Right atrium auricular region (tissue), 2 donors: Measurements from ENCODE around the gene PRKCH. TPM values are rescaled to one million over a fixed set of nuclear protein-coding genes. Genes with fewer than 3 reads are reported as not detected.

Experiments
- DNase-seq: peaks from one replicate; pipeline ENCODE4 v3.0.0-alpha.2; 2019; ENCODE audit warnings: low spot score
- H3K27ac ChIP-seq, 2 donors: fragments of 200-600 bp; sonication (generic); 1 replicate in 1 of 2; 2 replicates in 1 of 2; pipeline ENCODE4 v1.5.1; 2016 to 2019
- H3K27me3 ChIP-seq, 2 donors: fragments of 200-600 bp; sonication (generic); one replicate each; pipeline versions ENCODE4 v1.5.1 to v1.6.0; 2017 to 2019
- H3K36me3 ChIP-seq: fragments of 200-600 bp; sonication (generic); one replicate; pipeline ENCODE4 v1.5.1; 2016
- H3K4me1 ChIP-seq, 2 donors: fragments of 200-600 bp; sonication (generic); one replicate each; pipeline versions ENCODE4 v1.5.1 to v1.6.0; 2017 to 2019
- H3K4me3 ChIP-seq, 2 donors: fragments of 200-600 bp; sonication (generic); 1 replicate in 1 of 2; 2 replicates in 1 of 2; pipeline ENCODE4 v1.5.1; 2017 to 2019; ENCODE audit warnings: mild to moderate bottlenecking in 1 of 2, moderate library complexity in 1 of 2
- H3K9me3 ChIP-seq, 2 donors: fragments of 200-600 bp; sonication (generic); one replicate each; pipeline ENCODE4 v1.5.1; 2019
- total RNA-seq, 2 donors: library from RNA; depleted of rRNA; stranded (reverse); fragments of >200 nt; gene quantifications; one replicate each; pipeline ENCODE4 v1.1.0, GENCODE V29; 2016
- TF ChIP-seq, protein P1 (sequence below), 2 donors: fragments of 200-600 bp; sonication (generic); IDR thresholded peaks; one replicate each; pipeline ENCODE4 v1.5.1; 2019; ENCODE audit warnings: antibody characterized with exemption in 2 of 2

PRKCH gene
- total RNA-seq, 2 donors from 2014 or later: 24.9 to 40.3 TPM

DNA sequence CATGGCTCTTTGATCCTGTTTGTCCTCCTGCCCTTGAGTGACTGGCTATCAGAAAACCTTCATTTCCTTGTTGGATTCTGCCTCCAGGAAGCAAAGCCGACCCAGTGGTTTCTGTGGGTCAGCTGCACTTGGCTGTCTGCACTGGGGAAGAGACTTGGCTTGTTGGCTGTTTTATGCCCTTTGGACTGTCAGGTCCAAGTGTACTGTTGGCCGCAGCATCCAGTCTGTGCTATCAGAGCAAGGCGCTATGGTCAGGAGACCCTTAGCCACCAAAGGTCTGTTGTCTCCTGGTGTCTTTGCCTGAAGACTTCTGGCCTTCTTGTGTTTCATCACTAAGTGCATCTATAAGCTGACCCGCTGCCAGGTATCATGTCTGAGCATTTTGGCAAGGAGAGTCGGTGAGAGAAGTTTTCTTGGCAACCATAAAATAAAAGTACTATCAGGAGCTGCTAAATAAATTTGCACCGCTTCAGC is 196.6 kb downstream of the PRKCH start:
- DNase-seq: no peak
- Histone ChIP-seq H3K4me3 (no peak overlapping the region), H3K9me3 (no peaks in the 10 kb centered on the region), H3K27ac (peak overlapping the region; percentile 39 to 68), H3K36me3 (no peaks in the 10 kb centered on the region), H3K27me3 (no peaks in the 10 kb centered on the region), H3K4me1 (peaks cover 0 to 31% of the 10 kb centered on the region in 2 donors)
- TF ChIP-seq, protein P1, sequence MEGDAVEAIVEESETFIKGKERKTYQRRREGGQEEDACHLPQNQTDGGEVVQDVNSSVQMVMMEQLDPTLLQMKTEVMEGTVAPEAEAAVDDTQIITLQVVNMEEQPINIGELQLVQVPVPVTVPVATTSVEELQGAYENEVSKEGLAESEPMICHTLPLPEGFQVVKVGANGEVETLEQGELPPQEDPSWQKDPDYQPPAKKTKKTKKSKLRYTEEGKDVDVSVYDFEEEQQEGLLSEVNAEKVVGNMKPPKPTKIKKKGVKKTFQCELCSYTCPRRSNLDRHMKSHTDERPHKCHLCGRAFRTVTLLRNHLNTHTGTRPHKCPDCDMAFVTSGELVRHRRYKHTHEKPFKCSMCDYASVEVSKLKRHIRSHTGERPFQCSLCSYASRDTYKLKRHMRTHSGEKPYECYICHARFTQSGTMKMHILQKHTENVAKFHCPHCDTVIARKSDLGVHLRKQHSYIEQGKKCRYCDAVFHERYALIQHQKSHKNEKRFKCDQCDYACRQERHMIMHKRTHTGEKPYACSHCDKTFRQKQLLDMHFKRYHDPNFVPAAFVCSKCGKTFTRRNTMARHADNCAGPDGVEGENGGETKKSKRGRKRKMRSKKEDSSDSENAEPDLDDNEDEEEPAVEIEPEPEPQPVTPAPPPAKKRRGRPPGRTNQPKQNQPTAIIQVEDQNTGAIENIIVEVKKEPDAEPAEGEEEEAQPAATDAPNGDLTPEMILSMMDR (IDR thresholded peaks at IDR 0.05): no peak

DNA sequence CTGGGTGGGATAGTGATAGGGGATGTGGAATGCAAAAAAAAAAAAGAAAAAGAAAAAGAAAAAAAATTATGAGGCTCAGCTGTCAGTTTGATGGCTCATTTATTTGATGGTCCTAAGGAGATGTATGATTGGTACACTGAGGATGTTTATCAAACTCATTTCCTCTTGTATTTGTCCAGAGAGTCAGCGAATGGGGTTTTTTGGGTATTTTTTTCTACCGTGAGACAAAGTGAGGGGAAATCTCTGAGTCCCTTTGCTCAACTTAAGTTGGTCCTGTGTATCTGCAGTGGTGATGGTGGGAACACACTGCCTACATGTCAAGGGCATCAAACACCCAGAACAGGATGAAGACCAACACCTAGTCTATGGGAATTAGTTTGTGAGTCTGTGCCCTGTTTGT is 197.0 kb downstream of the PRKCH start:
- H3K27ac ChIP-seq: peak overlapping the region; percentile 39 to 68

DNA sequence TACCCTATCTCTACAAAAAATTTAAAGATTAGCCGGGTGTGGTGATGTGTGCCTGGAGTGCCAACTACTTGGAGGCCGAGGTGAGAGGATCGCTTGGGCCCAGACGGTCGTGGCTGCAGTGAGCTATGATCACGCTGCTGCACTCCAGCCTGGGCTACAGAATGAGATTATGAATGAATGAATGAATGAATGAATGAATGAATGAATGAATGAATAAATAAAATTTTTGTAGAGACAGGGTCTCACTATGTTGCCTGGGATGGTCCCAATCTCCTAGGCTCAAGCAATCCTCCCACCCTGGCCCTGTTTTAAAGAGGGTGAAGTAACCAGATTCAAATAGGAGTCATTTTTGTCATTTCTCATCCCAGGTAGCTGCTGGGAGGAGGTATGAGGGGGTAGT is 197.7 kb downstream of the PRKCH start:
- TF ChIP-seq, protein P1 (IDR thresholded peaks at IDR 0.05): no peak
- H3K9me3 ChIP-seq: no peaks in the 10 kb centered on the region
- peaks cover 0 to 37% of the 10 kb centered on the region in 2 donors for H3K4me1 ChIP-seq
- no peak overlapping the region for H3K4me3 ChIP-seq
- DNase-seq: no peak
- no peaks in the 10 kb centered on the region for H3K27me3 ChIP-seq
- H3K27ac ChIP-seq: no peak overlapping the region
- H3K36me3 ChIP-seq: no peaks in the 10 kb centered on the region

More for the DNA sequence above, 197.0 kb downstream of the PRKCH start:
- peaks cover 0 to 31% of the 10 kb centered on the region in 2 donors for H3K4me1 ChIP-seq
- TF ChIP-seq, protein P1 (IDR thresholded peaks at IDR 0.05): no peak
- no peaks in the 10 kb centered on the region for H3K9me3 ChIP-seq
- H3K36me3 ChIP-seq: no peaks in the 10 kb centered on the region
- DNase-seq: no peak
- no peak overlapping the region for H3K4me3 ChIP-seq
- H3K27me3 ChIP-seq: no peaks in the 10 kb centered on the region

DNA sequence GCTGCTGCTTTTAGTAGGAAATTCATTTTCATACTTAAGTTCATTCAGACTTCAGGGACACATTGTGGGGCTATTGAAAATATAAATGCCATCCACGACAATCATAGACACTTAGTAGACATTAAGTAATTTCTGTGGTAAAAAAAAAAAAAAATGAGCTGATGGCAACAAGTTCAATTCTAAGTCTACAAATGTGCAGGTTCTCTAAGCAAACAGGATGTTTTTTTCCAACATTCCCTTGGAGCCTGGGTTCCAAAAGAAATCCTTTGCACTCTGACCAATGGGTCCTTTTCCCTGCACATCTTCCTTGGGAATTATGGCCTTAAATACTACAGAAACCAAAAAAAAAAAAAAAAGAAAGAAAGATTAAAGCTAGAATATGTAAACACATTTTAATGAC is 198.4 kb downstream of the PRKCH start:
- TF ChIP-seq, protein P1 (IDR thresholded peaks at IDR 0.05): no peak
- H3K4me3 ChIP-seq: no peak overlapping the region
- no peak overlapping the region for H3K27ac ChIP-seq
- H3K27me3 ChIP-seq: no peaks in the 10 kb centered on the region
- H3K36me3 ChIP-seq: no peaks in the 10 kb centered on the region
- H3K9me3 ChIP-seq: no peaks in the 10 kb centered on the region
- H3K4me1 ChIP-seq: peaks cover 0 to 44% of the 10 kb centered on the region in 2 donors
- no peak for DNase-seq

DNA sequence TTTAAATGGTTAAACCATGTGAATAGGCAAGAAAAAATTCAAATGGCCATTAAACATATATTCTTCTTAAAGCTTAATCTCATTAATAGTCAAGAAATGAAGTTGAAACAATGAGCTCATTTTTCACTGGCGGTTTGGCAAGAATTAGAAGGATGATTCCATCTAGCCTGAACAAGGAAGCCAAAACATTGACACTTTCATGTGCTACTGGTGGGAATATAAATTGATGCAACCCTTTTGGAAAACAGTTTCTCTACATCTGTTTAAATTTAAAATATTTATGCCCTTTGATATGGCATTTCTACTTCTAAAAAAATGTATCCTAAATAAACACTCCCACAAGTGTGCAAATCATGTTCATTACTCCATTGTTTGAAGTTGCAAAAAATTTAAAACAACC is 199.2 kb downstream of the PRKCH start:
- no peaks in the 10 kb centered on the region for H3K36me3 ChIP-seq
- DNase-seq: no peak
- H3K27ac ChIP-seq: no peak overlapping the region
- H3K9me3 ChIP-seq: no peaks in the 10 kb centered on the region
- H3K4me1 ChIP-seq: peaks cover 0 to 52% of the 10 kb centered on the region in 2 donors
- H3K27me3 ChIP-seq: no peaks in the 10 kb centered on the region
- TF ChIP-seq, protein P1 (IDR thresholded peaks at IDR 0.05): no peak
- H3K4me3 ChIP-seq: no peak overlapping the region

DNA sequence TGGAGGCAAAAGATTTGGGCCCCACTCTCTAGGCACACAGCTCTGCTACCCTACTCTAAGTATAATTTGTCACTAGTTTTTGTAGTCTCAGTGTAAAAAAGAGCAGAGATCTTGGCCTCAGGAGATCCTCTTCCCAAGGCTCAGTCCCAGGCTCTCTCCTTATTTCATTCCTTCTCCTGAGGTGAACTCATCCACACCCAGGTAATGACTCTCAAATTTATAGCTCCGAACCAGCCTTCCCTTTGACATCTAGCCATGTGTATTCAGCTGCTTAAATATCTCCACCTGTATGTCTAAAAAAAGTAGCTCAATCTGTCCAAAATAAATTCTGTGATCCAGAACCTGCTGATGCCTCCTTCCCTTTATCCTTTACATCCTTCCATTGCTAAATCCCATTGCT is 200.4 kb downstream of the PRKCH start:
- Histone ChIP-seq H3K27ac (no peak overlapping the region), H3K4me3 (no peak overlapping the region), H3K36me3 (no peaks in the 10 kb centered on the region), H3K9me3 (no peaks in the 10 kb centered on the region), H3K27me3 (no peaks in the 10 kb centered on the region), H3K4me1 (peaks cover 0 to 52% of the 10 kb centered on the region in 2 donors)
- TF ChIP-seq, protein P1 (IDR thresholded peaks at IDR 0.05): no peak
- DNase-seq: no peak
